ENCODE measurements around the gene ACTR5. TPM values are rescaled to one million over a fixed set of nuclear protein-coding genes. Genes with fewer than 3 reads are reported as not detected.
"Not testable (repeated sequence)": the region's sequence is repeated elsewhere in the genome, so short reads cannot be mapped to it uniquely, and the experiment has no call there.

ACTR5 gene
- total RNA-seq, 1 donor from 2014 or later, result 13.7 TPM

- intact Hi-C loops (cut with micrococcal nuclease), result no loop called here
- CTCF ChIA-PET, result interaction anchor here (0.7 to 1.5 kb wide), 2 partner anchors 21 to 48 kb away, joined by 3 to 4 read pairs; no protein-coding TSS in a partner anchor
- no peak for ATAC-seq (ENCODE audit: low read depth)
Observed at GRCh38 chr20:38810926-38811630, 62.8 kb downstream of the ACTR5 start.

GRCh38 chr20:38811769-38812168 is 63.5 kb downstream of the ACTR5 start:
- Mint-ChIP-seq H3K27me3 (no peaks in the 10 kb centered on the region), H3K36me3 (ENCODE audit: low read depth) (peaks cover 74% of the 10 kb centered on the region), H3K4me3 (peak overlapping the region; percentile 49), H3K9me3 (no peaks in the 10 kb centered on the region), H3K4me1 (peaks cover 97% of the 10 kb centered on the region), H3K27ac (peak overlapping the region; percentile 79)
- ATAC-seq (ENCODE audit: low read depth), result no peak
- DNase-seq, result no peak
- TF ChIP-seq CTCF (IDR thresholded peaks at IDR 0.05), result no peak
- intact Hi-C loops (cut with micrococcal nuclease), result loop anchor here (2.0 kb wide), 1 partner anchor 15 kb away; no protein-coding TSS in a partner anchor
- ChIA-PET POLR2A (interaction anchor here (0.7 to 11.9 kb wide), 6 partner anchors 31 to 81 kb away, joined by 3 to 244 read pairs (median 70); no protein-coding TSS in a partner anchor), CTCF (interaction anchor here (0.5 to 2.2 kb wide), 5 partner anchors 22 to 153 kb away, joined by 3 to 7 read pairs (median 3); no protein-coding TSS in a partner anchor)

More at GRCh38 chr20:38810926-38811630, 62.8 kb downstream of the ACTR5 start:
- Mint-ChIP-seq H3K27ac (peak overlapping the region; percentile 86), H3K9me3 (no peaks in the 10 kb centered on the region), H3K4me1 (peaks cover 90% of the 10 kb centered on the region), H3K4me3 (peak overlapping the region; percentile 73), H3K27me3 (no peaks in the 10 kb centered on the region), H3K36me3 (ENCODE audit: low read depth) (peaks cover 67% of the 10 kb centered on the region)
- POLR2A ChIA-PET, result interaction anchor here (1.4 to 11.9 kb wide), 5 partner anchors 33 to 82 kb away, joined by 5 to 244 read pairs (median 128); no protein-coding TSS in a partner anchor
- DNase-seq, result no peak
- TF ChIP-seq CTCF (IDR thresholded peaks at IDR 0.05), result no peak

GRCh38 chr20:38812182-38812581 is 63.9 kb downstream of the ACTR5 start:
- H3K4me3 Mint-ChIP-seq, result peak overlapping the region; percentile 49
- DNase-seq (no peak), ATAC-seq (ENCODE audit: low read depth) (peak; percentile 42)
- ChIA-PET CTCF (interaction anchor here (0.5 to 2.2 kb wide), 5 partner anchors 22 to 153 kb away, joined by 3 to 7 read pairs (median 3); no protein-coding TSS in a partner anchor), POLR2A (interaction anchor here (0.7 to 11.9 kb wide), 8 partner anchors 10 to 81 kb away, joined by 3 to 244 read pairs (median 9); no protein-coding TSS in a partner anchor)
- intact Hi-C loops (cut with micrococcal nuclease), result loop anchor here (2.0 kb wide), 1 partner anchor 15 kb away; no protein-coding TSS in a partner anchor
- TF ChIP-seq CTCF (IDR thresholded peaks at IDR 0.05), result no peak
- peak overlapping the region; percentile 79 for H3K27ac Mint-ChIP-seq
- peaks cover 98% of the 10 kb centered on the region for H3K4me1 Mint-ChIP-seq
- peaks cover 76% of the 10 kb centered on the region for H3K36me3 Mint-ChIP-seq (ENCODE audit: low read depth)
- H3K9me3 Mint-ChIP-seq, result no peaks in the 10 kb centered on the region
- no peaks in the 10 kb centered on the region for H3K27me3 Mint-ChIP-seq

- ATAC-seq (ENCODE audit: low read depth), result no peak
- CTCF ChIA-PET, result interaction anchor here (1.1 to 2.2 kb wide), 3 partner anchors 23 to 82 kb away, joined by 3 to 7 read pairs (median 4); no protein-coding TSS in a partner anchor
- TF ChIP-seq CTCF (IDR thresholded peaks at IDR 0.05), result no peak
- intact Hi-C loops (cut with micrococcal nuclease), result loop anchor here (2.0 kb wide), 1 partner anchor 14 kb away; no protein-coding TSS in a partner anchor
- Mint-ChIP-seq H3K4me3 (peak overlapping the region; percentile 4), H3K27me3 (no peaks in the 10 kb centered on the region), H3K27ac (peak overlapping the region; percentile 79), H3K36me3 (ENCODE audit: low read depth) (peaks cover 74% of the 10 kb centered on the region), H3K9me3 (no peaks in the 10 kb centered on the region), H3K4me1 (peaks cover 98% of the 10 kb centered on the region)
- no peak for DNase-seq
- POLR2A ChIA-PET, result interaction anchor here (0.7 to 11.9 kb wide), 7 partner anchors 10 to 80 kb away, joined by 3 to 244 read pairs (median 13); no protein-coding TSS in a partner anchor
Observed at GRCh38 chr20:38812709-38813573, 64.7 kb downstream of the ACTR5 start.

GRCh38 chr20:38813574-38813962 is 65.3 kb downstream of the ACTR5 start:
- H3K4me3 Mint-ChIP-seq, result not testable (repeated sequence)
- intact Hi-C loops (cut with micrococcal nuclease), result loop anchor here (2.0 kb wide), 1 partner anchor 13 kb away; no protein-coding TSS in a partner anchor

More at GRCh38 chr20:38813574-38813962, 65.3 kb downstream of the ACTR5 start:
- H3K27ac Mint-ChIP-seq, result peak overlapping the region; percentile 79
- ChIA-PET CTCF (interaction anchor here (2.2 kb wide), 1 partner anchor 79 kb away, joined by 7 read pairs; no protein-coding TSS in a partner anchor), POLR2A (interaction anchor here (0.7 to 11.9 kb wide), 2 partner anchors 50 to 68 kb away, joined by 3 to 128 read pairs; no protein-coding TSS in a partner anchor)
- ATAC-seq (ENCODE audit: low read depth); DNase-seq; H3K27me3 Mint-ChIP-seq; H3K9me3 Mint-ChIP-seq: not testable (repeated sequence)
- H3K36me3 Mint-ChIP-seq (ENCODE audit: low read depth), result peaks cover 74% of the 10 kb centered on the region
- H3K4me1 Mint-ChIP-seq, result peaks cover 98% of the 10 kb centered on the region

All from activated B cell treated with CpG ODN at 0.5 μM for 24 hours (primary cell).